ENCODE measurements around the gene CCNB1IP1. TPM values are rescaled to one million over a fixed set of nuclear protein-coding genes. Genes with fewer than 3 reads are reported as not detected.
"Not testable (repeated sequence)": the region's sequence is repeated elsewhere in the genome, so short reads cannot be mapped to it uniquely, and the experiment has no call there.

The CCNB1IP1 gene
- total and polyA plus RNA-seq, 7 donors: 11.9 to 67.4 (median 35.9) TPM

GRCh38 chr14:20365928-20366327 is 32.8 kb upstream of the CCNB1IP1 start:
- intact Hi-C loops (cut with DNase I): no loop called here
- ATAC-seq (no peak), DNase-seq (no peak)
- TF ChIP-seq CTCF (IDR thresholded peaks at IDR 0.05): no peak
- Histone ChIP-seq H3K4me3 (no peak overlapping the region), H3K27ac (no peak overlapping the region), H3K27me3 (ENCODE audit: insufficient read depth in 3 of 3, low read length in 2 of 3) (no peaks in the 10 kb centered on the region), H3K36me3 (ENCODE audit: insufficient read depth in 1 of 2, low read depth in 1 of 2) (peaks cover 4 to 96% of the 10 kb centered on the region in 2 donors), H3K4me1 (no peaks in the 10 kb centered on the region), H3K9me3 (no peaks in the 10 kb centered on the region)

GRCh38 chr14:20358474-20358873 is 25.4 kb upstream of the CCNB1IP1 start:
- ATAC-seq; H3K27me3 ChIP-seq (ENCODE audit: insufficient read depth in 3 of 3, low read length in 2 of 3); H3K9me3 ChIP-seq; DNase-seq; H3K4me3 ChIP-seq; H3K27ac ChIP-seq; H3K4me1 ChIP-seq: not testable (repeated sequence)
- intact Hi-C loops (cut with DNase I): loop anchor here in 1 of 2 donors (5.0 kb wide), 1 partner anchor 39 kb away; no protein-coding TSS in a partner anchor
- peaks cover 14 to 89% of the 10 kb centered on the region in 2 donors for H3K36me3 ChIP-seq (ENCODE audit: insufficient read depth in 1 of 2, low read depth in 1 of 2)
- 70 to 80% (median 74%) methylated on average over 3 of the region's 3 CpGs for WGBS, 3 donors

GRCh38 chr14:20356422-20356821 is 23.3 kb upstream of the CCNB1IP1 start:
- intact Hi-C loops (cut with DNase I): loop anchor here in 1 of 2 donors (5.0 kb wide), 1 partner anchor 41 kb away; no protein-coding TSS in a partner anchor
- TF ChIP-seq CTCF (IDR thresholded peaks at IDR 0.05): no peak
- no peaks in the 10 kb centered on the region for H3K9me3 ChIP-seq
- H3K27ac ChIP-seq: no peak overlapping the region
- DNase-seq (no peak), ATAC-seq (peak in 1 of 4 donors; percentile 23)
- no peaks in the 10 kb centered on the region for H3K27me3 ChIP-seq (ENCODE audit: insufficient read depth in 3 of 3, low read length in 2 of 3)
- H3K4me1 ChIP-seq: no peaks in the 10 kb centered on the region
- peaks cover 17 to 89% of the 10 kb centered on the region in 2 donors for H3K36me3 ChIP-seq (ENCODE audit: insufficient read depth in 1 of 2, low read depth in 1 of 2)
- H3K4me3 ChIP-seq: no peak overlapping the region
- 87 to 96% (median 90%) methylated on average over 3 of the region's 3 CpGs for WGBS, 3 donors

- TF ChIP-seq CTCF (IDR thresholded peaks at IDR 0.05): no peak
- ATAC-seq (no peak), DNase-seq (no peak)
- no peaks in the 10 kb centered on the region for H3K27me3 ChIP-seq (ENCODE audit: insufficient read depth in 3 of 3, low read length in 2 of 3)
- no peaks in the 10 kb centered on the region for H3K9me3 ChIP-seq
- no peaks in the 10 kb centered on the region for H3K4me1 ChIP-seq
- H3K27ac ChIP-seq: no peak overlapping the region
- H3K4me3 ChIP-seq: no peak overlapping the region
- H3K36me3 ChIP-seq (ENCODE audit: insufficient read depth in 1 of 2, low read depth in 1 of 2): peaks cover 14 to 99% of the 10 kb centered on the region in 2 donors
- intact Hi-C loops (cut with DNase I): loop anchor here in 1 of 2 donors (5.0 kb wide), 1 partner anchor 41 kb away; no protein-coding TSS in a partner anchor
These were observed 17.8 kb upstream of the CCNB1IP1 start for GRCh38 chr14:20350860-20351259.

GRCh38 chr14:20350282-20350681 is 17.2 kb upstream of the CCNB1IP1 start:
- H3K27ac ChIP-seq: no peak overlapping the region
- 88 to 95% (median 95%) methylated on average over 2 of the region's 2 CpGs for WGBS, 3 donors
- no peak overlapping the region for H3K4me3 ChIP-seq
- H3K27me3 ChIP-seq (ENCODE audit: insufficient read depth in 3 of 3, low read length in 2 of 3): no peaks in the 10 kb centered on the region
- H3K4me1 ChIP-seq: no peaks in the 10 kb centered on the region
- ATAC-seq (no peak), DNase-seq (no peak)
- peaks cover 11 to 99% of the 10 kb centered on the region in 2 donors for H3K36me3 ChIP-seq (ENCODE audit: insufficient read depth in 1 of 2, low read depth in 1 of 2)
- intact Hi-C loops (cut with DNase I): loop anchor here in 1 of 2 donors (5.0 kb wide), 1 partner anchor 42 kb away; no protein-coding TSS in a partner anchor
- H3K9me3 ChIP-seq: no peaks in the 10 kb centered on the region
- no peak for TF ChIP-seq CTCF (IDR thresholded peaks at IDR 0.05)
